ENCODE measurements around the gene FHIT.

The FHIT gene

GRCh38 chr3:60932643-60933042 is 318.6 kb downstream of the FHIT start:
- no peaks in the 10 kb centered on the region for H3K4me1 ChIP-seq
- H3K36me3 ChIP-seq: no peaks in the 10 kb centered on the region
- no peak for DNase-seq
- no peaks in the 10 kb centered on the region for H3K9me3 ChIP-seq
- no peak for TF ChIP-seq CTCF (IDR thresholded peaks at IDR 0.05)
- no peak overlapping the region for H3K27ac ChIP-seq
- intact Hi-C loops (cut with DNase I; ENCODE audit: low total_unique reads): no loop called here
- no peak overlapping the region for H3K4me3 ChIP-seq
- H3K27me3 ChIP-seq: no peaks in the 10 kb centered on the region

GRCh38 chr3:60932170-60932569 is 319.1 kb downstream of the FHIT start:
- intact Hi-C loops (cut with DNase I; ENCODE audit: low total_unique reads): no loop called here
- Histone ChIP-seq H3K27me3 (no peaks in the 10 kb centered on the region), H3K4me3 (no peak overlapping the region), H3K9me3 (no peaks in the 10 kb centered on the region), H3K4me1 (no peaks in the 10 kb centered on the region), H3K27ac (no peak overlapping the region), H3K36me3 (no peaks in the 10 kb centered on the region)
- no peak for TF ChIP-seq CTCF (IDR thresholded peaks at IDR 0.05)
- no peak for DNase-seq

DNA sequence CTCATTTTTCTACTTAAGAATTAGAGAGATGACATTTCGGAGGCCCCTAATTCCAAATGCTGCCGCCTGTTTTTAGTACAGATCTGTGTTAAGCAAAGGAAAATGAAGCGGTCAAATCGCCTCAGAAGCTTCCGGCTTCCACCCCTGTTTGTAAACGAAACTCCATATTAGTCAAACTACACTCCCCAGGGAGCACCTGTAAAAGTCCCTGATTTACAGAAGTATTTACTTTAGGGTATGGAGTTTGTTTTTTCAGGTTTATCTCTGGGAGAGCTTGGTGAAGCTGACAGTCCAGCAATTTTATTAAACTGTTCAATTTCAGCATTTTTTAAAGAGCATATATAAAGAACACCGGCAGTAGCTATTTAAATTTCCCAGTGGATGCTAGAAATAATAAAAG is 319.8 kb downstream of the FHIT start:
- no peak for DNase-seq
- H3K4me1 ChIP-seq: no peaks in the 10 kb centered on the region
- intact Hi-C loops (cut with DNase I; ENCODE audit: low total_unique reads): no loop called here
- H3K27ac ChIP-seq: no peak overlapping the region
- no peak overlapping the region for H3K4me3 ChIP-seq
- TF ChIP-seq CTCF (IDR thresholded peaks at IDR 0.05): no peak
- no peaks in the 10 kb centered on the region for H3K27me3 ChIP-seq
- H3K36me3 ChIP-seq: no peaks in the 10 kb centered on the region
- H3K9me3 ChIP-seq: no peaks in the 10 kb centered on the region

- H3K9me3 ChIP-seq: no peaks in the 10 kb centered on the region
- intact Hi-C loops (cut with DNase I; ENCODE audit: low total_unique reads): no loop called here
- H3K4me3 ChIP-seq: no peak overlapping the region
- DNase-seq: no peak
- no peak overlapping the region for H3K27ac ChIP-seq
- TF ChIP-seq CTCF (IDR thresholded peaks at IDR 0.05): no peak
- no peaks in the 10 kb centered on the region for H3K4me1 ChIP-seq
- no peaks in the 10 kb centered on the region for H3K36me3 ChIP-seq
- no peaks in the 10 kb centered on the region for H3K27me3 ChIP-seq
These were observed 330.7 kb downstream of the FHIT start for GRCh38 chr3:60920519-60920918.

- H3K27ac ChIP-seq: no peak overlapping the region
- no peak for TF ChIP-seq CTCF (IDR thresholded peaks at IDR 0.05)
- intact Hi-C loops (cut with DNase I; ENCODE audit: low total_unique reads): no loop called here
- no peak for DNase-seq
- H3K27me3 ChIP-seq: no peaks in the 10 kb centered on the region
- no peaks in the 10 kb centered on the region for H3K9me3 ChIP-seq
- no peaks in the 10 kb centered on the region for H3K36me3 ChIP-seq
- H3K4me1 ChIP-seq: no peaks in the 10 kb centered on the region
- no peak overlapping the region for H3K4me3 ChIP-seq
These were observed 332.0 kb downstream of the FHIT start for GRCh38 chr3:60919296-60919695.

- H3K27ac ChIP-seq: no peak overlapping the region
- no peaks in the 10 kb centered on the region for H3K4me1 ChIP-seq
- no peak overlapping the region for H3K4me3 ChIP-seq
- no peaks in the 10 kb centered on the region for H3K36me3 ChIP-seq
- H3K9me3 ChIP-seq: no peaks in the 10 kb centered on the region
- no peak for DNase-seq
- no peak for TF ChIP-seq CTCF (IDR thresholded peaks at IDR 0.05)
- intact Hi-C loops (cut with DNase I; ENCODE audit: low total_unique reads): no loop called here
- H3K27me3 ChIP-seq: no peaks in the 10 kb centered on the region
These were observed 334.1 kb downstream of the FHIT start for GRCh38 chr3:60917141-60917540.

Data from tibial artery (tissue), 4 donors.